HUES48 (cell line): ENCODE measurements around the gene DCDC1.

Experiments used
- H3K27ac ChIP-seq: one replicate; pipeline ENCODE4 v1.7.0; 2013; ENCODE audit warnings: low read depth, low read length, inconsistent platforms
- H3K27me3 ChIP-seq: 2 replicates; pipeline ENCODE4 v1.6.1; 2013; ENCODE audit warnings: mild to moderate bottlenecking, low read length; ENCODE audit not compliant: control insufficient read depth, insufficient read depth
- H3K36me3 ChIP-seq: 2 replicates; pipeline ENCODE4 v1.6.1; 2013; ENCODE audit warnings: low read length; ENCODE audit not compliant: control insufficient read depth, insufficient read depth
- H3K4me1 ChIP-seq: 2 replicates; pipeline ENCODE4 v1.6.1; 2013; ENCODE audit warnings: mild to moderate bottlenecking, low read length; ENCODE audit not compliant: control insufficient read depth, insufficient read depth
- H3K4me3 ChIP-seq: 2 replicates; pipeline ENCODE4 v1.5.1; 2013; ENCODE audit warnings: mild to moderate bottlenecking, low read depth, low read length
- H3K9ac ChIP-seq: 2 replicates; pipeline ENCODE4 v1.6.1; 2013; ENCODE audit warnings: mild to moderate bottlenecking, low read depth, low read length, moderate library complexity
- H3K9me3 ChIP-seq: 2 replicates; pipeline ENCODE4 v1.6.1; 2013; ENCODE audit warnings: low read length; ENCODE audit not compliant: control insufficient read depth, insufficient read depth

Gene DCDC1

GRCh38 chr11:31233425-31233824 lies 136.1 kb downstream of the DCDC1 start:
- Histone ChIP-seq H3K27me3 (no peaks in the 10 kb centered on the region), H3K9me3 (no peaks in the 10 kb centered on the region), H3K4me3 (no peak overlapping the region), H3K27ac (no peak overlapping the region), H3K9ac (no peak overlapping the region), H3K36me3 (no peaks in the 10 kb centered on the region), H3K4me1 (peaks cover 31% of the 10 kb centered on the region)

GRCh38 chr11:31231601-31232000 lies 137.9 kb downstream of the DCDC1 start:
- Histone ChIP-seq H3K9ac (no peak overlapping the region), H3K27me3 (no peaks in the 10 kb centered on the region), H3K27ac (no peak overlapping the region), H3K4me3 (no peak overlapping the region), H3K9me3 (no peaks in the 10 kb centered on the region), H3K4me1 (peaks cover 14% of the 10 kb centered on the region), H3K36me3 (no peaks in the 10 kb centered on the region)

DNA sequence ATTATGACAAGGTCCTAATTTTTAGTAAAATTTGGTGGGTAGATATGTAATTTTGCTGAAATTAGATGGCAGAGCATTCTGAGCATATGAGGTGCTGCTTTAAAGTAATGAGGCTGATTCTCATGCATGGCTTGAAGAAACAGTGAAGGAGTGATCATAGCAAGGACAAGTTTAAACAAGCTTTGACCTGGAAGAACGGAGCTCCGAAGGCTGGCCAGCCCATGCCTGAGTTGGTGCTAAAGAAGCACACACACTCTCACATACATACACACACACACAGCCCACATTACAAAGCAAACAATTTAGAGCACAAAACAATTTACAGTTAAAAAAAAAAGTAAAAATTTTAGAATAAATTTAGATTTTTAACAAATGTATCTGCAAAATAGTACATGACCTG lies 150.7 kb downstream of the DCDC1 start:
- Histone ChIP-seq H3K9me3 (no peaks in the 10 kb centered on the region), H3K36me3 (no peaks in the 10 kb centered on the region), H3K27ac (no peak overlapping the region), H3K27me3 (no peaks in the 10 kb centered on the region), H3K9ac (no peak overlapping the region), H3K4me1 (no peaks in the 10 kb centered on the region), H3K4me3 (no peak overlapping the region)

DNA sequence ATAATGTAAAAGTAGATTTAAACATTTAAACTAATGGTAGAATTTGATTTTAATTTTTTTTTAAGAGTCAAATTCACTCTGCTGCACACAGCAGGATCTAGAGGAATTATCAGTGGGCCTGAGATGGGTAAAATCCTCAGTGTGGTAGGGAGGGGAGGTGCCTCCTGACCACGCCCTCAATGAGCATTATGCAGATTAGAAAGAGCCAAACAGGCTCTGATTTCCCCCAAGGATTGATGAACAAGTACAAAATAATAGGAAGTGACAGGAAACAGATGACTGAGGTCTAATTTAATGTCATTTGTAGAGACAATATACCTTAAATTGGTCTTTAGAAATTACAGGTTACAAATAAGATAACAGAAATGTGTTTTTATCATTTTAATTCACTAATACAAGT lies 155.2 kb downstream of the DCDC1 start:
- no peak overlapping the region for H3K27ac ChIP-seq
- no peaks in the 10 kb centered on the region for H3K4me1 ChIP-seq
- H3K9me3 ChIP-seq, result no peaks in the 10 kb centered on the region
- H3K4me3 ChIP-seq, result no peak overlapping the region
- no peaks in the 10 kb centered on the region for H3K27me3 ChIP-seq
- H3K36me3 ChIP-seq, result no peaks in the 10 kb centered on the region
- H3K9ac ChIP-seq, result no peak overlapping the region

GRCh38 chr11:31199378-31199777 lies 170.2 kb downstream of the DCDC1 start:
- Histone ChIP-seq H3K36me3 (no peaks in the 10 kb centered on the region), H3K27me3 (no peaks in the 10 kb centered on the region), H3K9ac (no peak overlapping the region), H3K9me3 (no peaks in the 10 kb centered on the region), H3K4me1 (no peaks in the 10 kb centered on the region), H3K4me3 (no peak overlapping the region), H3K27ac (no peak overlapping the region)

DNA sequence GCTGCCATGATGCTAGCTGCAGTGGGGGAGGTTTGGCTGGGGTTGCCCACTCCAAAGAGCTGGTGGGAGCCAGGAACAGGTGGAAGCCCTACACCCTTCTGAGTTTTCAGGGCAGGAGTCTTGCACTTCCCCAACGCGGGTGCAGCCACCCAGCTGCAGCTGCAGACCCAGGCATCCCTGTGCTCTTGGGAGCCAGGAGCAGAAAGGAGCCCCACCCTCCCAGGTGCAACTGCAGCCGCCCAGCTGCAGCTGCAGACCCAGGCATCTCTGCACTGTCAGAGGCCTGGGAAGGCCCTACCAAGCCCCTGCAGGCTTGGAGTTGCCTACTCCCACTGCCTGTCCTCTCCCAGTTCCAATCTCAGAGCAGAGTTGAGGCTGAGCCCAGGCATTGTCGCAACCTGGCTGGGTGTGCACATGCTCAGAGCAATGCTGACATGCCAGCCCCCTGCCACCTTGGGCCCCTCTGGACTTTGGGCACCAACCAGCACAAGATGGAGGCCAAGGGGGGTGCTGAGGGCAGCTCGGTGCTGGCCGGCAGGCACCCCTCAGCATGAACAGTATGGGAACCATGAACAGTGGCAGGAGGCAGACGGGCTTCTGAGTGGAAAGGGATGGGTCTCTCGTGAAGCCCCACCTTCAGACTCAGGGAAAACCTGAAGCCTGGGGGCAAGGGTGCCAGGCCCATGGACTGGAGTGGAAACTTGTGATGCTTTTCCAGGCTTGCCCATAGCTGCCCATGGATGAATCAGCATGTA lies 195.4 kb downstream of the DCDC1 start:
- no peaks in the 10 kb centered on the region for H3K4me1 ChIP-seq
- peaks cover 16% of the 10 kb centered on the region for H3K9me3 ChIP-seq
- H3K9ac ChIP-seq, result no peak overlapping the region
- no peaks in the 10 kb centered on the region for H3K36me3 ChIP-seq
- no peak overlapping the region for H3K27ac ChIP-seq
- H3K4me3 ChIP-seq, result no peak overlapping the region
- H3K27me3 ChIP-seq, result no peaks in the 10 kb centered on the region

DNA sequence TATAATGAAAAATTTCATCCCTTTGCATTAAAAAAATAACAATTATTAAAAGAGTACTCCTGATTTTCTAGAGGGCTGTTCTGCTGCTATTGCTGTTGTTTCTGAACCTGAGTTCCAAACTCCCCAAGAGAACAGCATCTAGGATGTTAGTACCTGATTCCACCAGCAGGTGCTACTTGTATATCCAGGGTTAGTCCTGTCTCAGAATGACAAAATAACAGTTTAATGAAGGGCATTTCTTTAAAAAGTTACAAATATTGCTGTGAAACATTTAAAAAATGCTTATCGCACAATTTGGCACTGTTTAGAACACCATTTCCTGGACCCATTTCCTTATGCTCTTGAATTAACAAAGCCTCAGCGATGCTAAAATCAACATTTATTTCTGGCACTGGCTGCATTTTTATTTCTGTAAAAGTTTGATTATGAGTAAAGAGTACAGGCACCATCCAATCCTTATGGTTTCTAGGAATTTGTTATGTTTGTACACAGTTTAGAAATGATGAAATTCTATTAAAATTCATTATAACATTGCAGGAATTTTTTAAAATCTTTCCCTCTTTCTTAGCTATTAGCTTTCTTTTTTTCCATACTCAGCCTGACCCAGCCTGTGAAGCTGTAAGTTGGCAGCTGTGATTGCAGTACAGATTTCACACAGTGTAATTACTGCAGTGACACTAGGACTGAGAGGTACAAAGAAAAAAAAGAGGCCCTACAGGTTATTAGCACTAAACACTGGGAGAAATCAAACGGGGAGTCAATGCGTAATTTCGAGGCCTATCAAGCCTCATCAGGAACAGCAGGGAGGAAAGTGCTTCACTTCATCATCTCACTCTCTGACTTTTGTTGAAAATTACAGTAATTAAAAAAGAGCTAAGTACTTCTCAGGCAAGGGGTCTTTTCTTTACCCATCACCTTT lies 208.8 kb downstream of the DCDC1 start:
- no peaks in the 10 kb centered on the region for H3K9me3 ChIP-seq
- no peaks in the 10 kb centered on the region for H3K4me1 ChIP-seq
- H3K27me3 ChIP-seq, result no peaks in the 10 kb centered on the region
- H3K9ac ChIP-seq, result no peak overlapping the region
- no peaks in the 10 kb centered on the region for H3K36me3 ChIP-seq
- H3K4me3 ChIP-seq, result no peak overlapping the region
- no peak overlapping the region for H3K27ac ChIP-seq

GRCh38 chr11:31150841-31151240 lies 218.7 kb downstream of the DCDC1 start:
- no peak overlapping the region for H3K9ac ChIP-seq
- no peak overlapping the region for H3K27ac ChIP-seq
- no peaks in the 10 kb centered on the region for H3K9me3 ChIP-seq
- no peak overlapping the region for H3K4me3 ChIP-seq
- H3K27me3 ChIP-seq, result no peaks in the 10 kb centered on the region
- no peaks in the 10 kb centered on the region for H3K36me3 ChIP-seq
- no peaks in the 10 kb centered on the region for H3K4me1 ChIP-seq

DNA sequence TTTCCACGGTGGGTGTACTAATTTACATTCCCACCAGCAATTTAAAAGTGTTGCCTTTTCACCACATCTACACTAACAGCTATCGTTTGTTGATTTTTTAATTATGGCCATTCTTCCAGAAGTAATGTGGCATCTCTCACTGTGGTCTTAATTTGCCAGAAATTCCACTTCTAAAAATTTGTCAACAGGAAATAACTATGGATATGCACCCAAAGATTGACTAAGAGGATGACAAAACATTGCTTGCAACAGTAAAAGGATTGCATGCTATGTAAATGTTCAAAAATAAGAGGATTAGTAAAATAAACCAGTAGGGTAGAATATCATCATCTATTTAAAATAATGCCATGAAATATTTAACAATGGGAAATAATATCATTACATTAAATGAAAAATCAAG lies 219.5 kb downstream of the DCDC1 start:
- H3K27ac ChIP-seq, result no peak overlapping the region
- no peak overlapping the region for H3K9ac ChIP-seq
- H3K36me3 ChIP-seq, result no peaks in the 10 kb centered on the region
- H3K27me3 ChIP-seq, result no peaks in the 10 kb centered on the region
- H3K4me3 ChIP-seq, result no peak overlapping the region
- H3K4me1 ChIP-seq, result no peaks in the 10 kb centered on the region
- H3K9me3 ChIP-seq, result no peaks in the 10 kb centered on the region

GRCh38 chr11:31141789-31142188 lies 227.8 kb downstream of the DCDC1 start:
- Histone ChIP-seq H3K27ac (peak overlapping the region; percentile 33), H3K4me3 (no peak overlapping the region), H3K4me1 (peaks cover 45% of the 10 kb centered on the region), H3K9me3 (no peaks in the 10 kb centered on the region), H3K27me3 (no peaks in the 10 kb centered on the region), H3K9ac (no peak overlapping the region), H3K36me3 (no peaks in the 10 kb centered on the region)

DNA sequence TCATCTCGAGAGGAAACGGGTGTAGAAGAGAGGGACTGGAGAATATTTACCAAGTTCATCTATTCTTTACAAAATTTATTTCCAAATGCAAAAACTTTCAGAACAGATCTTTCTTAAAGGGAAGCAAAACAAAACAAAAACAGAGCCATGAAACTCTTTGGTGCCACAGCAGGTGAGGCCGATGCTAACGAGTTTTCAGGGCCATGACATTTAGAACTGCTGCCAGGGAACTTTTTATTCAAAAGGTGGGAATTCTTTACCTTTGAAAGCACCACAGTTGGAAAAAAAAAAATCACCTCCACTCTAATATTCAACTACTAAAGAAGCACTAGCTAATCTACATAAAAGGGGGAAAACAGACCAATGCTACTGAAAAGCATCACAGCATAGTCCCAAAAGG lies 230.1 kb downstream of the DCDC1 start:
- H3K4me1 ChIP-seq, result peaks cover 45% of the 10 kb centered on the region
- H3K9ac ChIP-seq, result no peak overlapping the region
- H3K27me3 ChIP-seq, result no peaks in the 10 kb centered on the region
- H3K27ac ChIP-seq, result peak overlapping the region; percentile 93
- H3K9me3 ChIP-seq, result no peaks in the 10 kb centered on the region
- H3K36me3 ChIP-seq, result no peaks in the 10 kb centered on the region
- H3K4me3 ChIP-seq, result peak overlapping the region; percentile 15; the same call in 1 of the 2 replicates
